ENCODE measurements around the gene PPP2R5A. TPM values are rescaled to one million over a fixed set of nuclear protein-coding genes. Genes with fewer than 3 reads are reported as not detected.
"Not testable (repeated sequence)": the region's sequence is repeated elsewhere in the genome, so short reads cannot be mapped to it uniquely, and the experiment has no call there.

PPP2R5A gene
- polyA plus RNA-seq, 1 experiment = 10.2 TPM

DNA sequence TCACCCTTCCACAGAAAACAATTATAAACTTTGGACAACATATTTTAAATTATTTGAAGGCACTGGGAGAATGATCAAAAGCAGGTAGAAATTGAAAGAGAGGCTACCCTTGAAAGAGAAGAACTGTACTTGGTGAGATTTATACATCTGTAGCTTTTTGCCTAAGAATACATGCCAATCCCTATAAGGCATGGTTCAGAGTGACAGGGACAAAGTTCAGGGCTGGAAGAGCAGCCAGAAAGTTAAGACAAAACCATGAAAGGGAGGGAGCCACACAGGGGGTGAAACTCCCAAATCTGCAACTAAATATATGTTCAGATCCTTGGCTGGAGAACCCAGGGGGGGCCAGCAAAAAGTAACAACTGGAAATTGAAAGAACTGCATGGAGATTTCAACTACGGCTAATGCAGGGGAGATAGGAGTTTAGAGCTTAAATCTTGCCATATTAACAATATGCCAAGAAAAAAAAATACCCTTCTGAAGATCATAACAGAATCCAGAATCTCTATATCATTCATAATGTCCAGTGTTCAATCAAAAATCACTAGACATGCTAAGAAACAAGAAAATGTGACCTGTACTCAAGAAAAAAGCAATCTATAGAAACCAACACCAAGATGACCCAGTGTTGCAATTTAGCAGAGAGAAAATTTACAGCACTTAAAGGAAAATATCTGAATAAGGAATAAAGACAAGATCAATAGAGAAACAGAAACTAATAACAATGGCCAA lies 103.9 kb downstream of the PPP2R5A start:
- Histone ChIP-seq H3K36me3 (ENCODE audit: control insufficient read depth, insufficient read depth, low read length) (no peaks in the 10 kb centered on the region), H3K27me3 (ENCODE audit: control insufficient read depth, insufficient read depth, low read length) (no peaks in the 10 kb centered on the region), H3K4me3 (ENCODE audit: low read depth, low read length) (no peak overlapping the region)
- DNase-seq (ENCODE audit: low read depth) = no peak
- TF ChIP-seq, protein P1, sequence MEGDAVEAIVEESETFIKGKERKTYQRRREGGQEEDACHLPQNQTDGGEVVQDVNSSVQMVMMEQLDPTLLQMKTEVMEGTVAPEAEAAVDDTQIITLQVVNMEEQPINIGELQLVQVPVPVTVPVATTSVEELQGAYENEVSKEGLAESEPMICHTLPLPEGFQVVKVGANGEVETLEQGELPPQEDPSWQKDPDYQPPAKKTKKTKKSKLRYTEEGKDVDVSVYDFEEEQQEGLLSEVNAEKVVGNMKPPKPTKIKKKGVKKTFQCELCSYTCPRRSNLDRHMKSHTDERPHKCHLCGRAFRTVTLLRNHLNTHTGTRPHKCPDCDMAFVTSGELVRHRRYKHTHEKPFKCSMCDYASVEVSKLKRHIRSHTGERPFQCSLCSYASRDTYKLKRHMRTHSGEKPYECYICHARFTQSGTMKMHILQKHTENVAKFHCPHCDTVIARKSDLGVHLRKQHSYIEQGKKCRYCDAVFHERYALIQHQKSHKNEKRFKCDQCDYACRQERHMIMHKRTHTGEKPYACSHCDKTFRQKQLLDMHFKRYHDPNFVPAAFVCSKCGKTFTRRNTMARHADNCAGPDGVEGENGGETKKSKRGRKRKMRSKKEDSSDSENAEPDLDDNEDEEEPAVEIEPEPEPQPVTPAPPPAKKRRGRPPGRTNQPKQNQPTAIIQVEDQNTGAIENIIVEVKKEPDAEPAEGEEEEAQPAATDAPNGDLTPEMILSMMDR (IDR thresholded peaks at IDR 0.05; ENCODE audit: insufficient read depth, low read depth, low read length) = no peak
- POLR2A ChIA-PET = no interaction called here
- CTCF ChIA-PET = interaction anchor here (1.3 kb wide), 1 partner anchor 21 kb away, joined by 4 read pairs; no protein-coding TSS in a partner anchor

DNA sequence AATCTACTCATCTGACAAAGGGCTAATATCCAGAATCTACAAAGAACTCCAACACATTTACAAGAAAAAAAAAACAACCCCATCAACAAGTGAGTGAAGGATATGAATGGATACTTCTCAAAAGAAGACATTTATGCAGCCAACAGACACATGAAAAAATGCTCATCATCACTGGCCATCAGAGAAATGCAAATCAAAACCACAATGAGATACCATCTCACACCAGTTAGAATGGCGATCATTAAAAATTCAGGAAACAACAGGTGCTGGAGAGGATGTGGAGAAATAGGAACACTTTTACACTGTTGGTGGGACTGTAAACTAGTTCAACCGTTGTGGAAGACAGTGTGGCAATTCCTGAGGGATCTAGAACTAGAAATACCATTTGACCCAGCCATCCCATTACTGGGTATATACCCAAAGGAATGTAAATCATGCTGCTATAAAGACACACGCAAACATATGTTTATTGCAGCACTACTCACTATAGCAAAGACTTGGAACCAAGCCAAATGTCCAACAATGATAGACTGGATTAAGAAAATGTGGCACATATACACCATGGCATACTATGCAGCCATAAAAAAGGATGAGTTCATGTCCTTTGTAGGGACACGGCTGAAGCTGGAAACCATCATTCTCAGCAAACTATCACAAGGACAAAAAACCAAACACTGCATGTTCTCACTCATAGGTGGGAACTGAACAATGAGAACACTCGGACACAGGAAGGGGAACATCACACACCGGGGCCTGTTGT lies 110.6 kb downstream of the PPP2R5A start:
- CTCF ChIA-PET = interaction anchor here (0.6 kb wide), 2 partner anchors 17 to 568 kb away, joined by 3 read pairs; no protein-coding TSS in a partner anchor
- H3K4me3 ChIP-seq (ENCODE audit: low read depth, low read length); H3K36me3 ChIP-seq (ENCODE audit: control insufficient read depth, insufficient read depth, low read length); POLR2A ChIA-PET; H3K27me3 ChIP-seq (ENCODE audit: control insufficient read depth, insufficient read depth, low read length); DNase-seq (ENCODE audit: low read depth): not testable (repeated sequence)

DNA sequence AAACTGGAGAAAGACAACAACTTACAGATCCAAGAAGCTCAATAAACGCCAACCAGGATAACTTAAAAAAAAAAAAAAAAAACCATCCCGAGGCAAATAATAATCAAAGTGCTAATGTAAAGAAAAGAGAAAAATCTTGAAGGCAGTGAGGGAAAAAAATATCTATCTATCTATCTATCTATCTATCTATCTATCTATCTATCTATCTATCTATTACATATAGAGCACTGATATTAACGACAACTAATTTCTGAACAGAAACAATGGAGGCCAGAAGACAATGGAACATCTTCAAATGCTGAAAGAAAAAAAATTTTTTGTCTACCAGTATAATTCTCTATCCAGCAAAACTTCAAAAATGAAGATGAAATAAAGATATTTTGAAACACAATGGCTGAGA lies 111.4 kb downstream of the PPP2R5A start:
- POLR2A ChIA-PET = no interaction called here
- Histone ChIP-seq H3K36me3 (ENCODE audit: control insufficient read depth, insufficient read depth, low read length) (no peaks in the 10 kb centered on the region), H3K27me3 (ENCODE audit: control insufficient read depth, insufficient read depth, low read length) (no peaks in the 10 kb centered on the region), H3K4me3 (ENCODE audit: low read depth, low read length) (no peak overlapping the region)
- CTCF ChIA-PET = interaction anchor here (0.6 kb wide), 2 partner anchors 16 to 569 kb away, joined by 3 read pairs; no protein-coding TSS in a partner anchor
- TF ChIP-seq, protein P1 (IDR thresholded peaks at IDR 0.05; ENCODE audit: insufficient read depth, low read depth, low read length) = no peak
- DNase-seq (ENCODE audit: low read depth) = no peak

DNA sequence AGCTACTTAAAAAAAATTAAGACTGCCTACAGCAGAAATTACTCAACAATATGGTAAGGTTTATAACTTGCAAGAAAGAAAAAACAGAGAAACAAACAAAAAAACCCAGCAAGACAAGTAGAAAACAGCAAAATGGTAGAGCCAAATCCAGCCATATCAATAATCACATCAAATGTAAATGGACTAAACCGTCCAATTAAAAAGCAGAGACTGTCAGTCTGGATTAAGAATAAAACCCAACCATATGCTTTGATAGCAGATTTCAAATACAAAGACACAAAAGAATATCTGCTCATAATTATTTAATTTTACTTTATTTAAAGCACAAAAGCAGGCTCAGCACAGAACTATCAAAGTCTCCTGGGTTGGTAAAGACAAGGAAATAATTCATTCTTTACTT lies 112.0 kb downstream of the PPP2R5A start:
- Histone ChIP-seq H3K4me3 (ENCODE audit: low read depth, low read length) (no peak overlapping the region), H3K36me3 (ENCODE audit: control insufficient read depth, insufficient read depth, low read length) (no peaks in the 10 kb centered on the region), H3K27me3 (ENCODE audit: control insufficient read depth, insufficient read depth, low read length) (no peaks in the 10 kb centered on the region)
- ChIA-PET POLR2A (no interaction called here), CTCF (no interaction called here)
- TF ChIP-seq, protein P1 (IDR thresholded peaks at IDR 0.05; ENCODE audit: insufficient read depth, low read depth, low read length) = no peak
- DNase-seq (ENCODE audit: low read depth) = no peak

DNA sequence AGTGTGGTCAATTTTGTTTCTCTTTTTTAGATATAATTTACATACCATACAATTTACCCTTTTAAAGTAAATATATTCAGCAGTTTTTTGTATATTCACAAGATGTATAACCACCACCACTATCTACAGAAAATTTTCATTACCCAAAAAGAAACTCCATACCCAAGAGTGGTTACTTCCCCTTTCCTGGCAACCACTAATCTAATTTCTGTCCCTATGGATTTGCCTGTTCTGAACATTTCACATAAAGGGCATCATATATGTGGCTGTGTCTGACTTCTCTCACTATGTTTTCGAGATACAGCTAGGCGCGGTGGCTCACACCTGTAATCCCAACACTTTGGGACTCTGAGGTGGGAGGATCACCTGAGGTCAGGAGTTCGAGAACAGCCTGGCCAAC lies 115.8 kb downstream of the PPP2R5A start:
- TF ChIP-seq, protein P1 (IDR thresholded peaks at IDR 0.05; ENCODE audit: insufficient read depth, low read depth, low read length) = no peak
- Histone ChIP-seq H3K27me3 (ENCODE audit: control insufficient read depth, insufficient read depth, low read length) (no peaks in the 10 kb centered on the region), H3K36me3 (ENCODE audit: control insufficient read depth, insufficient read depth, low read length) (no peaks in the 10 kb centered on the region), H3K4me3 (ENCODE audit: low read depth, low read length) (no peak overlapping the region)
- no peak for DNase-seq (ENCODE audit: low read depth)
- POLR2A ChIA-PET = no interaction called here
- CTCF ChIA-PET = no interaction called here

Measured in BJ (cell line).